Kidney (tissue), 14 donors: ENCODE measurements around the gene FAM184B. TPM values are rescaled to one million over a fixed set of nuclear protein-coding genes. Genes with fewer than 3 reads are reported as not detected.
"Not testable (repeated sequence)": the region's sequence is repeated elsewhere in the genome, so short reads cannot be mapped to it uniquely, and the experiment has no call there.

Experiments
- DNase-seq, 5 donors: peaks; one replicate each; pipeline ENCODE4 v3.0.0-alpha.2; 2013 to 2020
- FAIRE-seq: peaks from 2 replicates; lab custom pipeline; 2012; peaks lifted over from hg19 to GRCh38; lab: Jason Lieb, UNC
- H3K27ac ChIP-seq, 2 donors: one replicate each; pipeline ENCODE4 v1.7.0; 2013; ENCODE audit warnings: low read depth in 2 of 2, low read length in 2 of 2, inconsistent platforms in 1 of 2
- H3K27me3 ChIP-seq: one replicate; pipeline ENCODE4 v1.7.1; 2013; ENCODE audit warnings: low read length, inconsistent platforms; ENCODE audit not compliant: control insufficient read depth, insufficient read depth
- H3K36me3 ChIP-seq, 3 donors: one replicate each; pipeline versions ENCODE4 v1.7.0 to v1.7.1; 2013; ENCODE audit warnings: low read length in 3 of 3, control low read depth in 1 of 3, inconsistent platforms in 1 of 3; ENCODE audit not compliant: insufficient read depth in 3 of 3, control insufficient read depth in 2 of 3
- H3K4me1 ChIP-seq, 3 donors: one replicate each; pipeline versions ENCODE4 v1.7.0 to v1.7.1; 2013; ENCODE audit warnings: low read length in 3 of 3, inconsistent platforms in 1 of 3, low read depth in 1 of 3; ENCODE audit not compliant: control insufficient read depth in 2 of 3, insufficient read depth in 2 of 3
- H3K4me3 ChIP-seq, 3 donors: one replicate each; pipeline versions ENCODE4 v1.7.0 to v1.8.1; 2013; ENCODE audit warnings: low read length in 3 of 3, control low read depth in 1 of 3, inconsistent platforms in 1 of 3
- H3K9ac ChIP-seq, 3 donors: one replicate each; pipeline versions ENCODE4 v1.7.0 to v1.7.1; 2013; ENCODE audit warnings: low read length in 3 of 3, control low read depth in 1 of 3, inconsistent platforms in 1 of 3
- H3K9me3 ChIP-seq, 3 donors: one replicate each; pipeline versions ENCODE4 v1.7.0 to v1.7.1; 2013; ENCODE audit warnings: low read length in 3 of 3, control low read depth in 1 of 3, inconsistent platforms in 1 of 3; ENCODE audit not compliant: control insufficient read depth in 2 of 3, insufficient read depth in 1 of 3
- CTCF ChIP-seq: IDR thresholded peaks from 3 replicates; pipeline ENCODE4 v1.5.1; 2012; ENCODE audit warnings: mild to moderate bottlenecking, moderate library complexity, borderline replicate concordance; ENCODE audit not compliant: insufficient read depth; ENCODE audit errors: extremely low read depth
- intact Hi-C: fragments of 100-400 bp; cut with DNase I; formaldehyde crosslinking; loops from one replicate; pipeline ENCODE4 v1.11.1; 2022
- polyA plus RNA-seq: library from polyadenylated mRNA; stranded (reverse); fragments of 350-450 nt; fragmentation: Illumina TruSeq; extraction: RNeasy Lipid Tissue Mini Kit (QIAGEN cat#74804); gene quantifications from one replicate; pipeline ENCODE4 v1.2.3, GENCODE V29; 2014; ENCODE audit warnings: low read depth, low replicate concordance; ENCODE audit not compliant: insufficient read depth
- total RNA-seq: library from RNA; stranded (reverse); fragmentation: NEBNext Ultra II Directional; extraction: Animal tissue kit (Norgen Biotek cat#: 25700); gene quantifications from one replicate; pipeline ENCODE4 v1.2.1, GENCODE V29; 2021
- donor health status: control.
- donor health status: control.
- donor health status: control.
- donor health status: control.
- donor health status: control.
- donor health status: DM: yes; HTN: yes; CAD: no.
- donor health status: Normal renal cell carcinoma (clear cell type).

The FAM184B gene
- total and polyA plus RNA-seq, 2 donors from 2014 or later: 0.09 to 0.39 TPM

GRCh38 chr4:17712166-17712565 is 69.3 kb downstream of the FAM184B start:
- Histone ChIP-seq H3K9me3 (no peaks in the 10 kb centered on the region), H3K27ac (no peak overlapping the region), H3K9ac (no peak overlapping the region), H3K27me3 (no peaks in the 10 kb centered on the region), H3K4me3 (no peak overlapping the region), H3K4me1 (no peaks in the 10 kb centered on the region), H3K36me3 (no peaks in the 10 kb centered on the region)
- FAIRE-seq (no peak), DNase-seq (no peak)
- intact Hi-C loops: no loop called here
- TF ChIP-seq CTCF: no peak

GRCh38 chr4:17711206-17711605 is 70.2 kb downstream of the FAM184B start:
- intact Hi-C loops, H3K27me3 ChIP-seq, H3K4me3 ChIP-seq, DNase-seq, H3K4me1 ChIP-seq, FAIRE-seq, H3K9me3 ChIP-seq, H3K27ac ChIP-seq, H3K36me3 ChIP-seq, H3K9ac ChIP-seq: not testable (repeated sequence)

GRCh38 chr4:17709763-17710068 is 71.7 kb downstream of the FAM184B start:
- Histone ChIP-seq H3K27me3 (no peaks in the 10 kb centered on the region), H3K9me3 (no peaks in the 10 kb centered on the region), H3K9ac (no peak overlapping the region), H3K4me1 (no peaks in the 10 kb centered on the region), H3K4me3 (no peak overlapping the region), H3K27ac (no peak overlapping the region), H3K36me3 (no peaks in the 10 kb centered on the region)
- FAIRE-seq (no peak), DNase-seq (peak in 1 of 5 donors; percentile 36)
- intact Hi-C loops: no loop called here
- TF ChIP-seq CTCF: no peak

- intact Hi-C loops: no loop called here
- FAIRE-seq (no peak), DNase-seq (peak; percentile 42 to 68 (median 48))
- Histone ChIP-seq H3K4me1 (no peaks in the 10 kb centered on the region), H3K27me3 (no peaks in the 10 kb centered on the region), H3K9me3 (no peaks in the 10 kb centered on the region), H3K27ac (no peak overlapping the region), H3K4me3 (no peak overlapping the region), H3K9ac (no peak overlapping the region), H3K36me3 (no peaks in the 10 kb centered on the region)
- TF ChIP-seq CTCF: no peak
Observed at GRCh38 chr4:17708992-17709762, 72.2 kb downstream of the FAM184B start.
